Bronchial epithelial cell (primary cell): Measurements from ENCODE around the gene MIEF1. TPM values are rescaled to one million over a fixed set of nuclear protein-coding genes. Genes with fewer than 3 reads are reported as not detected.
A peak's percentile ranks its signal among the peaks of the same experiment; 100 is the strongest.

Experiments used
- DNase-seq: peaks from one replicate; pipeline ENCODE4 v3.0.0-alpha.2; 2010; ENCODE audit warnings: low read depth
- FAIRE-seq: peaks from 2 replicates; lab custom pipeline; 2011; peaks lifted over from hg19 to GRCh38; lab: Jason Lieb, UNC
- H3K27me3 ChIP-seq: 2 replicates; pipeline ENCODE4 v1.5.1; 2011; ENCODE audit warnings: low read length; ENCODE audit not compliant: control insufficient read depth, insufficient read depth
- H3K36me3 ChIP-seq: 2 replicates; pipeline ENCODE4 v1.5.1; 2011; ENCODE audit warnings: low read length; ENCODE audit not compliant: control insufficient read depth, insufficient read depth
- H3K4me3 ChIP-seq: 2 replicates; pipeline ENCODE4 v1.5.1; 2011; ENCODE audit warnings: mild to moderate bottlenecking, low read depth, low read length, control low read depth
- total RNA-seq: library from RNA; depleted of rRNA; stranded (reverse); fragments of >200 nt; gene quantifications from 2 replicates; pipeline ENCODE4 v1.2.1, GENCODE V29; 2014
- TF ChIP-seq, protein P1 (sequence below): IDR thresholded peaks from 2 replicates; pipeline ENCODE4 v1.5.1; 2011; ENCODE audit warnings: mild to moderate bottlenecking, moderate library complexity, low read length, control low read depth, inconsistent platforms; ENCODE audit not compliant: insufficient read depth, severe bottlenecking

MIEF1 gene
- total RNA-seq, 1 donor from 2014 or later: 23.7 TPM

DNA sequence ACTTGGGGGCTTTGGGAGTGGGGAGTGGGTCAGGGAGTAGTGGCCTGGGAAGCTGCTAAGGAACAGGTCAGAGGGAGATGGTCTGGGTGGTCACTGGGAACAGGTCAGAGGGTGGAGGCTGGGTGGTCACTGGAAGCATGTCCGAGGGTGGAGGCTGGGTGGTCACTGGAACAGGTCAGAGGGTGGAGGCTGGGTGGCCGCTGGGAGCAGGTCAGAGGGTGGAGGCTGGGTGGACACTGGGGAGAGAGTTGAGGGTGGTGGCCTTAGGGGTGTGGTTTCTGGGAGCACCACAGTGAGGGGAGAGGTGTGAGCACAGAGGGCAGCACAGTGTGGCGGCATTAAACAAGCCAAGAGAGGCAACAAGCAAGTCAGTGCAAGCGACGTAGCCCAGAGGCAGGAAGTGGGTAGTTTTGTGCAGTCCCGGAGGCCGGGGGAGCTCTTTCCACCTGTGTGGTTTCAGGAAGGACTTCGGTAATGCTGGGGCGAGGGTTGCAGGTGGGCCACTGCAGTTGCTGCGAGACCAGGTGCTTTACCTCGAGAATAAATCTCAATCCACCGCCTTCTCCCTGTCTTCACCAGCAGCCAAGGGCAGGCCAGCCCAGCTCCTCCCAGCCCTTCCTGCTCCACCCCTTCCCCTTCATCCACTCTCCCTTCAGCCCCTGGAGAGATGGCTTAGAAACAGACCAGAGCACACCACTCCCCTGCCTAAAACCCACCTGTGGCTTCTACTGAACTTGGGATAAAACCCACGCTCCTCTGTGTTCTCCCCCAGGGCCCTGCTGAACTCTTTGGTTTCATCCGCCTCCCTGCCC, 65.3 kb downstream of the MIEF1 start:
- FAIRE-seq: peak; percentile 28
- TF ChIP-seq, protein P1, sequence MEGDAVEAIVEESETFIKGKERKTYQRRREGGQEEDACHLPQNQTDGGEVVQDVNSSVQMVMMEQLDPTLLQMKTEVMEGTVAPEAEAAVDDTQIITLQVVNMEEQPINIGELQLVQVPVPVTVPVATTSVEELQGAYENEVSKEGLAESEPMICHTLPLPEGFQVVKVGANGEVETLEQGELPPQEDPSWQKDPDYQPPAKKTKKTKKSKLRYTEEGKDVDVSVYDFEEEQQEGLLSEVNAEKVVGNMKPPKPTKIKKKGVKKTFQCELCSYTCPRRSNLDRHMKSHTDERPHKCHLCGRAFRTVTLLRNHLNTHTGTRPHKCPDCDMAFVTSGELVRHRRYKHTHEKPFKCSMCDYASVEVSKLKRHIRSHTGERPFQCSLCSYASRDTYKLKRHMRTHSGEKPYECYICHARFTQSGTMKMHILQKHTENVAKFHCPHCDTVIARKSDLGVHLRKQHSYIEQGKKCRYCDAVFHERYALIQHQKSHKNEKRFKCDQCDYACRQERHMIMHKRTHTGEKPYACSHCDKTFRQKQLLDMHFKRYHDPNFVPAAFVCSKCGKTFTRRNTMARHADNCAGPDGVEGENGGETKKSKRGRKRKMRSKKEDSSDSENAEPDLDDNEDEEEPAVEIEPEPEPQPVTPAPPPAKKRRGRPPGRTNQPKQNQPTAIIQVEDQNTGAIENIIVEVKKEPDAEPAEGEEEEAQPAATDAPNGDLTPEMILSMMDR: no peak
- H3K27me3 ChIP-seq: no peaks in the 10 kb centered on the region
- no peaks in the 10 kb centered on the region for H3K36me3 ChIP-seq
- no peak overlapping the region for H3K4me3 ChIP-seq
- peak; percentile 60 for DNase-seq

Other genes with a start within 250 kb of the MIEF1 start
- gene RPL3, start 182.7 kb upstream of the MIEF1 start, total RNA-seq: 5,727 and 8,485 TPM in 2 replicates
- 0.26 and 2.0 TPM in 2 replicates for gene SYNGR1, start 152.3 kb upstream of the MIEF1 start, total RNA-seq
- gene TAB1, start 102.5 kb upstream of the MIEF1 start, total RNA-seq: 7.9 and 8.2 TPM in 2 replicates
- 0.13 and 0.53 TPM in 2 replicates for gene MGAT3, start 45.3 kb upstream of the MIEF1 start, total RNA-seq
- 410 and 516 TPM in 2 replicates for gene ATF4, start 18.3 kb downstream of the MIEF1 start, total RNA-seq
- 55.2 and 72.1 TPM in 2 replicates for gene RPS19BP1, start 30.5 kb downstream of the MIEF1 start, total RNA-seq
- gene CACNA1I, start 68.5 kb downstream of the MIEF1 start, total RNA-seq: not detected in 2 replicates